GM12892 (cell line): ENCODE results near the gene P2RX7.

ENCODE experiments used
- POLR2A ChIP-seq: IDR thresholded peaks from 2 replicates; pipeline ENCODE4 v1.6.1; 2011; ENCODE audit warnings: low read depth, low read length, control low read depth
- POLR2AphosphoS5 ChIP-seq: IDR thresholded peaks from 2 replicates; pipeline ENCODE4 v1.6.1; 2011; ENCODE audit warnings: low read depth, low read length, control low read depth
- TAF1 ChIP-seq: IDR thresholded peaks from 2 replicates; pipeline ENCODE4 v1.6.1; 2011; ENCODE audit warnings: low read depth, mild to moderate bottlenecking, control low read depth, low read length, borderline replicate concordance

DNA sequence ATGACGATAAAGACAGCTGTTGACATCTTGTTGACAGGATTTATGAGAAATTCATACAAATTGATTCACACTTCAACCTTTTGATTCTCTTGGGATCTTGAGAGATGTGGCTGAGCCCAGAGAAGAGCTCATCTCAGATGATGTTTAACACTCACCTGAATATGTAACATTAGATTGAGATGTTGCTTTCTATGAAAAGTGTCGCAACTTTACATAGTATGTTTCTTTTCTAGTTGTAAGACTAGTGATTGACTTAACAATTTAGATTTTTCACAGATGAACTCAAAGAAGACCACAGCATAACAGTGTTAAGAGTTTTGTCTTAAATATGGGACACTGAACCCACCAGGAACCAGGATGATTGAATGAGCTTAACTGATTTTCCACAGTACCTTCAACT, 40.6 kb upstream of the P2RX7 start:
- no peak for TF ChIP-seq POLR2A
- no peak for TF ChIP-seq POLR2AphosphoS5
- TF ChIP-seq TAF1 = no peak
